IPS DF 4.7 (cell line): ENCODE results near the gene ZDHHC14.

Source experiments
- DNase-seq: peaks from one replicate; pipeline ENCODE4 v3.0.0-alpha.2; 2013; ENCODE audit warnings: low spot score; ENCODE audit errors: extremely low read depth

Gene ZDHHC14

DNA sequence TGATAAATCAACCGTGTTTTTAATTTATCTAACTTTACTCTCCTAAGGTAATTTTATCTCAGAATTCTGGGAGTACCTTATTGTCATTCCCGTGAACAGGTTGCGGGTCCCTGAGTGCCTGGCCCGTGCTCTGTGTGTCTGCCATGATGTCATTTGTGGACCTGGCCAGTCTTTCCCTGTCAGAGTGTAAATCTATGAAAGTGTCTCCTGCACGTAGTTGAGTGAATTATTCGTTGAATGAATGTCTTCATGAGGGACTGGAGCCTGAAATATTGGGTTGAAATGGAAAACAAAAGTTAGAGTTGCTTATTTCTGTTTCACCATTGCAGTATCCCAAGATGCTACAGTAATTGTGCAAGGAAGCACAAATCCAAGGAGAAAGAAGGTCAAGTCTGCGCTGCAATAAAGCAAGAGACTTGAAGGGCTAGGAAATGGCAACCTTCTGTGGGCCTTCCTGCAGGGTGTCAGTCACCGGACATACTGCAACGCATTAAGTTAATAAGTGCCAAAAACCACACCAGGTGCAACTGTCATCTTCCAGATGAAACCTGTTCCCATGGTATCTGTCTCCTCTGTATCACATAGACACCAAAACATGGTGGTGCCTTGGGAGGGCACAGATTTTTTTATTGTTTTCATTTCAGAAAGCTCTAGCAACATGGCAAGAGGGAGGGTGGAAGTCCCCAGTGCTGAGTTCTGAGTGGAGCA, 135.5 kb downstream of the ZDHHC14 start:
- DNase-seq, result no peak

DNA sequence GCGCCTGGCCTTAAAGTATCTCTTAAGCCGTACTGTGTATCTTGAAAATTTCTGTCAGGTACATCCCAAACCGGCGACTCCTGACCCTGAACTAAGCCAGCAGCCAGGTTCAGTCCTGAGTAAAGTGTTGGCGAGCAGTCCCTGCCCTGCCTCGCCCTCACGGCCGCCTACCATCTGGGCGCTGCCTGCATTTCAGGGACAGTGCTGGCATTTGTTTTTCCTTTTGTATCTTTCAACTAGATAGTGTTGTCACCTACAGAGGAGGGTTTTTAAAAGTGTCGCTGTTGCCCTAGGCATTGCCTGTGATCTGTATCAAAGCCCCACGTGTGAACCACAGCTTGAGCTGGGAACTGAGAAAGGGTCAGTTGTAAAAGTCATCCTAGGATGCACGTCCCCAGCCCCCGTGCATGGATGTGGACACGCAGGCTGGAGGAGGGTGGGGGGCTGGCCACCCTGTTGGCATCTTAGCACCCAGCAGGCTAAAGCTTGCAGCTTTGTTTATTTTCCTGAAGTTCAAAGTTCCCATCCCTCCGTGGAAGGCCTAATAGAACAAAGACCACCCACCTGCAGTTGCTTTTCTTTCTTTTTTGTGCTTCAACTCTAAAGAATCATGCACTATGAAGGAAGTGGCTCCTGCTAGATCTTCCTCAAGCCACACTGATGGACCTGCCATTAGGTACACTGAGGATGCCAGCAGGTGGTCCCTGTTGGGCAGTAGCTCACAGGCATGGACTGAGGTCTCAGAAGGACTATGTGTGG, 136.8 kb downstream of the ZDHHC14 start:
- no peak for DNase-seq

- no peak for DNase-seq
Measured at GRCh38 chr6:157518397-157519250, 137.6 kb downstream of the ZDHHC14 start.

DNA sequence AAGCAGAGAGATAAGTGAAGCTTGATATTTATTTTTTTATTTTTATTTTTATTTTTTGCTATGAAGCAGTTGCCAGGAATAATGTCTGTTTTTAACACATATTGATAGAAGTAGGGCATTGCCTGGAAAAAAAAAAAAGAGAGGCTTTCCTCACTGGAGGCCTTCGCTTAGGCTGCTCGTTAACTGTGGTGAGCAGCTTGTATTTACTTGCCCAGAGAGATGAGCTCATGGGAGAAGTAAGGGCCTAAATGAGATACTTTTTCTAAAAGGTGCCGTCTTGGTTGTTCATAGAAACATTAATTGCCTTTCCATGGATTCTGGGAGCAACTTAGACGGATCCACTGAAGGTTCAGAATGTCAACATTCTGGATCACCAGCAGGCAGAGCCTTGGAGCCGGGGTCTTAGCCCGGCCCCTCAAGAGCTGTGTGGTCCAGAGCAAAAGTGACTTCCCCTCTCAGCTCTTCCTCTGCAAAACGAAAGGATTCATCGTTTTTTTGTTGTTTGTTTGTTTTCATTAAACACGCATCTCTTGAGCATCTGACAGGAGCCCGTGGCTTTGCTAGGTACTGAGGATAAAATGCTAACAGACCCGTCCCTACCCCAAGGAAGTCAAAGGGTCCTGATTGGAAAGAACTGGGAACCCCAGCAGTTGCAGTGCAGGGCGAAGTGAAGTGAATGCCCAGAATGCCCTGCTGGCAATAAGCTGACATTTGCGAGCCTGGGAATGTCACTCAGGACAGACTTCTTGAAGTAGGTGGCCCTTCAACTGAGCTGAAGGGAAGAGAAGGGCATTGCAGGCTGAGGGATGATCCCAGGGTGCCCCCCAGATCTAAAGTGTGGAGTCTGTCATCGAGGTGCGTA, 138.5 kb downstream of the ZDHHC14 start:
- no peak for DNase-seq

- DNase-seq, result no peak
Measured at GRCh38 chr6:157520117-157520406, 139.1 kb downstream of the ZDHHC14 start.

- no peak for DNase-seq
Measured at GRCh38 chr6:157520596-157521361, 139.8 kb downstream of the ZDHHC14 start.

- no peak for DNase-seq
Measured at GRCh38 chr6:157521362-157522335, 140.7 kb downstream of the ZDHHC14 start.

DNA sequence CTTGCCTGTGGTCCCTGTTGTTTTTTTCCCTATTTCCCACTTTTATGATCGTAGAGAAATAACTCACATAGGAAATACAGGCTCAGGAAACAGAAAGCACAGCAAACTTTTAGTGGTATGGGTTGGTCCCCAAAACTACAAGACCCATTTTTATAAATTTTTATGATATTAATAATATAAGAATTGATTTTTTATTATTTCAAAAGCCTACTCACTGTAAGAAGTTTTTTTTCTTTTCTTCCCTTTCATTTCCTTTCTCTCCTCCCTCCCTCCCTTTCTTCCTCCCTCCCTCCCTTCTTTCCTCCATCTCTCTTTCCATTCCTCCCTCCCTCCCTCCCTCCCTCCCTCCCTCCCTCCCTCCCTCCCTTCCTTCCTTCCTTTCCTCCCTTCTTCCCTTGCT, 141.5 kb downstream of the ZDHHC14 start:
- no peak for DNase-seq

GRCh38 chr6:157524735-157525134, 143.7 kb downstream of the ZDHHC14 start:
- no peak for DNase-seq

GRCh38 chr6:157525292-157525889, 144.4 kb downstream of the ZDHHC14 start:
- no peak for DNase-seq

DNA sequence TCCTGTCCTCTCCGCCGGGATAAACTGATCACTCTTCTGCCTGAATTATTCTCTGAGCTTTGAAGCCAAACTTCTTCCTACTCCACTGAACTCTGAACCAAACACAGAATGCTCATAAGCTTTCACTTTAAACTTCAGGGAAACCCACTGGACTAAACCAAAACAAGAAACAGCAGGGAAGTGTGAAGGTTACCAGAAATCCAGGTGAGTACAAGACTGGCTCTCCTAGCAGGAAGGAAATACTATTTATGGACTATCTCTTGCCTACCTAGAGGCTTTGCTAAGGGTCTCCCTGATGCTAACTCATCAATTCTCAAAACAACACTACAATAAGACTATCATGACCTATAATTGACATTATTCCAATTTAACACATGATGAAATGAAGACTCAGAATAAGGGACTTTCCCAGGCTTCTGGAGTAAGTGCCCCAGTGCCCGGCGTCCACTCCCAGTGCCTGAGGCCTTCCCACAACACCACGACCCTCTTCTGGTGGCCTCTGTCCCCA, 145.0 kb downstream of the ZDHHC14 start:
- DNase-seq, result no peak

GRCh38 chr6:157527471-157527907, 146.5 kb downstream of the ZDHHC14 start:
- DNase-seq, result no peak

DNA sequence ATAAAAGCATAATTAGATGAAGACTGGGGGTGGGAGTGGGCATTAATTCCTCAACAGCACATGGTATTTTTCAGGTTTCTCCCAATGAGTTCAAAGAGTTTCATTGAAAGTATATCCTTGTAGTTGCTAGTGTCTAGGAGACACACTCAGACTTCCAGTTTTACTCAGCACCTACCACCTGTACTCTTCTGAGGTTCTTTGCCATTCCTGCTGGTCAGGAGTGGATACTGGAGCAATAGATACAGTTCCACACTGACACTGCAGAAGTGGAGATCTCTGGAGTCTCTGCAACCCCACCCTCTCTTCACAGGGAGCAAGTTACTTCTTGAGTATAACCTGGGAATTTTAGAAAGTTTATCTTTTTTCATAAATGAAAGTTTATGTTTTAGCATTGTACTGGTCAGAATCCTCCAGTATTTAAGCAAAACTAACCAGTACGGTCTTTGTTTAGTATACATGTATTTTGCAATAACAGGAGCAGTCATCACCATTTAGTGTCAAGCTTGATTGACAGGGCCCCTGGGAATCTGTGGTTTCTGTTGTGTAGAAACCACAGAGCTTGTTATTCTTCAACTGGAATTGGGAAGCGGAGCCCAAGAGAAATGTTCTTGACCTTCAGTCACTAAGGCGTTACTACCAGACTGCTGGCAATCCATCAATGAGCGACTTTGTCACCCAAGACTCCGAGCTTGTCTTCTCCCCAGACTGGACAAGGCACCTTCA, 148.1 kb downstream of the ZDHHC14 start:
- DNase-seq, result no peak

DNA sequence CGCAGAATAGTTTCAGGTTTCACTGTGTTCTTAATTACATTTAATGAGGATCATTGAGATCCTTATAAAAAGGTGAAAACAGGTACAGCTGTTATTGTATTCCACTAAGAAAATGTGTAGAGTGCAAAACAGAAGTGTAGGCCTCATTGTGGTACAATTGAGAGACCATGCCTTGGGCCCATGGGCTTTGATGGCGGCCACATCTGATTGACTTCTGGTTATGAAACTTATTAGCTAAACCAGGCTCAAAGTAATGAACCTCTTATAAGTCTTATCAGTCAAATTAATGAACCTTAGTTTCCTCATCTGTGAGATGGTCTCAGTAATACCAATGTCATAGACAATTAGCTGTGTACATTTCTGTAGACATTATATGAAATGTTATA, 148.7 kb downstream of the ZDHHC14 start:
- DNase-seq, result no peak

DNA sequence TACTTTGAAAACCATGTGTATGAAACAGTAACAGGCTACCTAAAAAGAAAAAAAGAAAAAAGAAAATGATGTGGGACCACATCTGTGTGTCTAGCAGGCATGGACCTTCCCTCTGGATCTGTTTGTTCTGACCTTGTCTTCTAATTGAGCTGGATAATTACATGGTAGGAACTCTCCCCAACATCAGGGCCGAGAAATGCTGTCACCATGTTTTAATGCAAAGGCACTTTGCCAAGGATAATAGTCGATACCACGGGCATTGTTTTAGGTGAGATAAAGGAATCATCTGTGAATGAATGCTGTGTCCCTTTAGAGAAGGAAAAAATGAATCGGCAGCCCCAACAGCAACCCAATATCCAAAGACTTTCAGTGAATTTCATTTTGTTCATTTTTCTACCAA, 149.1 kb downstream of the ZDHHC14 start:
- no peak for DNase-seq

DNA sequence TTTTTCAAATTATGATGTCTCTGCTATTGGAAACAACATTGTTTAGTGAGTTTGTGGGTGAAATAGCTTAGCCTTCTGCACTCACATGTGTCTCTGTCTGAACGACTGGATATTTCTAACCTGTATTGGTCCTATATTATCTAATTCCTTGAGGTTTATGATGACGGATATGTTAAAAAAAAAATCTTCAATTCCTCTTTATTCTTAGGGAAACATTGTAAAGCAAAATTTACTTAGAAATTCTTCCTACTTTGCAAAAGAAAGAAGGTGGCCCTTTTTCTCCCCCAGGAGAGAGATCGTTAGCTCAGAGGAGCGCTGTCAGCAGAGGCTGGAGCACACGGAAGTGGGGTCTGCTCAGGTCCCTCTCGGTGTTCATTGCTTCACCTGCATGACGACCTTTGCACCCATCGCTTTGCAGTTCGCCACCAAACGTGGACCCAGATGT, 149.8 kb downstream of the ZDHHC14 start:
- no peak for DNase-seq

DNA sequence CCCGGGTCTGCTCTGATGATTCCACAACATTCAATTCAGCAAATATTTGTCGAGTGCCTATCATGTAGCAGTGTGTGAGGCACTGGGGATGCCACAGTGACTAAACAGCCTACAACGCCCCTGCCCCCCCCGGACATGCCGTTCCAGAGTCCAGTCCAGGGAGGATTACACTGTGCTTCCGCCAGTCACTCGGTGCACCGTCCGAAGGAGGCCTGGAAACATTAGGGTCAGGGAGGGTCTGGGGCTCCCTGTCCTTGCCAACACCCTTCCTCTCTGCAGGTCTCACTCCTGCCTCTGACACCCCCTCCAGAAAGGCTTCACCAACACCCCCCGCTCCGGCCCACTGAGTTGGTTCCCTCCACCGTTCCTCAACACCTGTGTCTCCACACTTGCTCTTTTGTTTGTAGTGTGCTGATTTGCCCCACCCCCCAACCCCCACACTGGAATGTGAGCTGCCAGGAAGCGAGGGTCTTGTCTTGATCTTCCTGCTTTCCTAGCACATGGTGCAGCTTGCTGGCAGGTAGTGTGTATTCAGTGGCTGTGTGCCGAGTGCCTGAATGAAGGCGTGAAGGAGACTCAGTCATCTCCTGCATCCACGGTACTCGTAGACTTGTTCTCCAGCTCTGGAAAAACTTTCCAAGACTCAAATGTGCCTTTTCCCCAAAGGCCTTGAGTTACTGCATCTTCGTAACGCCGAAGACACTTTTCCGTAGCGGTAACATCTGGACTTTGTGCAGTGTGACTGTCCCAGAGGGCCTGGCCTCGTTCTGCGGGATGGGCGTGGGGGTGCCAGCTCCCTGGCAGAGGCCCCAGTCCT, 150.4 kb downstream of the ZDHHC14 start:
- no peak for DNase-seq
